Aorta (tissue), 5 donors: ENCODE results near the gene BCL2L11. TPM values are rescaled to one million over a fixed set of nuclear protein-coding genes. Genes with fewer than 3 reads are reported as not detected.

Experiments used
- ATAC-seq: fragments of 200-7000 bp; cut with Tn5 transposase; one replicate; pipeline ENCODE4 v1.9.1; 2022; ENCODE audit warnings: moderate library complexity; ENCODE audit not compliant: low FRiP score
- DNase-seq, 2 donors: peaks; one replicate each; pipeline ENCODE4 v3.0.0-alpha.2; 2020
- H3K27ac ChIP-seq, 2 donors: one replicate each; pipeline ENCODE4 v1.5.1; 2013; ENCODE audit warnings: low read length in 2 of 2, mild to moderate bottlenecking in 2 of 2, moderate library complexity in 2 of 2, control low read depth in 1 of 2, inconsistent platforms in 1 of 2, low read depth in 1 of 2
- H3K27me3 ChIP-seq, 2 donors: one replicate each; pipeline ENCODE4 v1.6.1; 2013; ENCODE audit warnings: control low read depth in 1 of 2, low read length in 1 of 2, mild to moderate bottlenecking in 1 of 2, moderate library complexity in 1 of 2; ENCODE audit not compliant: insufficient read depth in 2 of 2, control insufficient read depth in 1 of 2
- H3K36me3 ChIP-seq, 2 donors: one replicate each; pipeline ENCODE4 v1.6.1; 2013; ENCODE audit warnings: control low read depth in 1 of 2, low read length in 1 of 2, mild to moderate bottlenecking in 1 of 2; ENCODE audit not compliant: insufficient read depth in 2 of 2, control insufficient read depth in 1 of 2
- H3K4me1 ChIP-seq, 2 donors: one replicate each; pipeline ENCODE4 v1.6.1; 2013; ENCODE audit warnings: low read length in 2 of 2, control low read depth in 1 of 2, mild to moderate bottlenecking in 1 of 2, moderate library complexity in 1 of 2; ENCODE audit not compliant: insufficient read depth in 2 of 2, control insufficient read depth in 1 of 2
- H3K4me3 ChIP-seq, 2 donors: one replicate each; pipeline ENCODE4 v1.5.1; 2013; ENCODE audit warnings: low read length in 2 of 2, control low read depth in 1 of 2, mild to moderate bottlenecking in 1 of 2
- H3K9me3 ChIP-seq: one replicate; pipeline ENCODE4 v1.6.1; 2013; ENCODE audit warnings: mild to moderate bottlenecking, low read length; ENCODE audit not compliant: control insufficient read depth
- WGBS, 2 donors: extraction: QIAGEN DNeasy Blood & Tissue Kit; methylation state at CpG; one replicate each; pipeline ENCODE4 v1.1.7; 2013; 5-methylcytosine and 5-hydroxymethylcytosine counted together
- intact Hi-C, 2 donors: fragments of 100-400 bp; cut with DNase I; formaldehyde crosslinking; loops; one replicate each; pipeline versions ENCODE4 v1.14.2 to v1.15.0; 2022
- polyA plus RNA-seq, 2 donors: library from polyadenylated mRNA; stranded (reverse); fragments of 200-250 nt; gene quantifications; one replicate each; pipeline ENCODE4 v1.2.3, GENCODE V29; 2013
- total RNA-seq, 2 donors: library from RNA; stranded (reverse); fragmentation: NEBNext Ultra II Directional; extraction: Animal tissue kit (Norgen Biotek cat#: 25700); gene quantifications; one replicate each; pipeline ENCODE4 v1.2.1, GENCODE V29; 2021
- donor health status: healthy with polysubstance abuse.
- donor health status: Bipolar disorder and iron deficiency.
- donor health status: DM: no; HTN: no; CAD: no.
- donor health status: DM: no; HTN: no; CAD: no.
- donor health status: DM: yes; HTN: yes; CAD: no.

BCL2L11 gene
- total and polyA plus RNA-seq, 4 donors, result 2.8 to 14.2 (median 5.4) TPM

- WGBS, 2 donors, result 89 to 91% methylated on average over 9 of the region's 9 CpGs
- Histone ChIP-seq H3K4me3 (no peak overlapping the region), H3K4me1 (no peaks in the 10 kb centered on the region), H3K36me3 (no peaks in the 10 kb centered on the region), H3K9me3 (no peaks in the 10 kb centered on the region), H3K27ac (no peak overlapping the region), H3K27me3 (no peaks in the 10 kb centered on the region)
- intact Hi-C loops, result no loop called here
- ATAC-seq (no peak), DNase-seq (no peak)
Measured at GRCh38 chr2:111167076-111167862, 46.6 kb downstream of the BCL2L11 start.

DNA sequence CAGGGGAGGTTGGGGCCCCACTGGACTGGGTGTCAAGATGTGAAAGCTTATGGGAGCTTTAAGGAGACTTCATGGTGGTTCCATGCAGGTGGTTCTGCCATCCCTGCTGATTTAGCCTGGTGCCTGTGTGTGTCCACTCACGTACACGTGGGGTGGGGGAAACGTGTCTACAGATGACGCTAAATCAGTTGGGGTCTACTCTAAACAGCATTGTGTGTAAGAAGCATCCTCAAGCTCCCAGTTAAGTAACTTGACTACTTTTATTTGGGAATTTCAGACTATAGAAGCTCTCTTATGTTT lies 47.1 kb downstream of the BCL2L11 start:
- DNase-seq (no peak), ATAC-seq (no peak)
- Histone ChIP-seq H3K27me3 (no peaks in the 10 kb centered on the region), H3K4me1 (no peaks in the 10 kb centered on the region), H3K27ac (no peak overlapping the region), H3K4me3 (no peak overlapping the region), H3K9me3 (no peaks in the 10 kb centered on the region), H3K36me3 (no peaks in the 10 kb centered on the region)
- intact Hi-C loops, result no loop called here
- WGBS, 2 donors, result 88 to 94% methylated on average over 4 of the region's 4 CpGs

- intact Hi-C loops, result no loop called here
Measured at GRCh38 chr2:111168528-111169239, 48.0 kb downstream of the BCL2L11 start.

DNA sequence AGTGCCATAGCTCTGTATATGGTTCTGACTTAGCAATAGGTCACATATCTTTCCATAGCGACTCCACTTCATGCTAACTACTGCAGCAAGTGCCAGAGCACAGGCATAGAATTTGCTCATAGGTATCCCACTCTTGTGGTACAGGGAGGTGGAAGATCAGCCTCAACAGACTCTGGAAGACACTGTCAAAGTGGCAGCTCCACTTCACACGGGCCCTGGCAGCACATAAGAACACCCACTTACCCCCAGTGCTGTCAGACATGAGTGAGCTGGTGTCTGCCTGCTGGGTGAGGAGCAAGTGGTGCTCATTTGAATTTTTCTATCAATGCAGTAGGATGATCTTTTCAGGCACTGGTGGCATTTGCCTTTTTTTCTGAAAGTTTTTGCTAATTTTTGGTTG lies 48.6 kb downstream of the BCL2L11 start:
- no peak overlapping the region for H3K27ac ChIP-seq
- no peak overlapping the region for H3K4me3 ChIP-seq
- no peaks in the 10 kb centered on the region for H3K9me3 ChIP-seq
- no peak for DNase-seq
- ATAC-seq, result no peak
- 75 to 78% methylated on average over 2 of the region's 2 CpGs for WGBS, 2 donors
- no peaks in the 10 kb centered on the region for H3K36me3 ChIP-seq
- intact Hi-C loops, result no loop called here
- H3K4me1 ChIP-seq, result no peaks in the 10 kb centered on the region
- no peaks in the 10 kb centered on the region for H3K27me3 ChIP-seq

More at GRCh38 chr2:111168528-111169239, 48.0 kb downstream of the BCL2L11 start:
- peak; percentile 61 to 83 for DNase-seq
- Histone ChIP-seq H3K27me3 (no peaks in the 10 kb centered on the region), H3K36me3 (no peaks in the 10 kb centered on the region), H3K4me3 (no peak overlapping the region), H3K9me3 (no peaks in the 10 kb centered on the region), H3K27ac (no peak overlapping the region), H3K4me1 (no peaks in the 10 kb centered on the region)
- peak; percentile 69 for ATAC-seq
- WGBS, 2 donors, result 40 to 42% methylated on average over 9 of the region's 9 CpGs

GRCh38 chr2:111169924-111170323 lies 49.2 kb downstream of the BCL2L11 start:
- ATAC-seq, result no peak
- no peaks in the 10 kb centered on the region for H3K27me3 ChIP-seq
- WGBS, 2 donors, result 95 to 96% methylated on average over 3 of the region's 3 CpGs
- intact Hi-C loops, result no loop called here
- H3K27ac ChIP-seq, result no peak overlapping the region
- H3K4me1 ChIP-seq, result no peaks in the 10 kb centered on the region
- no peaks in the 10 kb centered on the region for H3K36me3 ChIP-seq
- no peak overlapping the region for H3K4me3 ChIP-seq
- no peak for DNase-seq
- no peaks in the 10 kb centered on the region for H3K9me3 ChIP-seq

GRCh38 chr2:111171337-111171930 lies 50.7 kb downstream of the BCL2L11 start:
- H3K27ac ChIP-seq, result no peak overlapping the region
- H3K9me3 ChIP-seq, result no peaks in the 10 kb centered on the region
- ATAC-seq, result no peak
- intact Hi-C loops, result no loop called here
- WGBS, 2 donors, result 80 to 82% methylated on average over 10 of the region's 10 CpGs
- no peaks in the 10 kb centered on the region for H3K4me1 ChIP-seq
- DNase-seq, result no peak
- H3K4me3 ChIP-seq, result no peak overlapping the region
- no peaks in the 10 kb centered on the region for H3K27me3 ChIP-seq
- no peaks in the 10 kb centered on the region for H3K36me3 ChIP-seq

DNA sequence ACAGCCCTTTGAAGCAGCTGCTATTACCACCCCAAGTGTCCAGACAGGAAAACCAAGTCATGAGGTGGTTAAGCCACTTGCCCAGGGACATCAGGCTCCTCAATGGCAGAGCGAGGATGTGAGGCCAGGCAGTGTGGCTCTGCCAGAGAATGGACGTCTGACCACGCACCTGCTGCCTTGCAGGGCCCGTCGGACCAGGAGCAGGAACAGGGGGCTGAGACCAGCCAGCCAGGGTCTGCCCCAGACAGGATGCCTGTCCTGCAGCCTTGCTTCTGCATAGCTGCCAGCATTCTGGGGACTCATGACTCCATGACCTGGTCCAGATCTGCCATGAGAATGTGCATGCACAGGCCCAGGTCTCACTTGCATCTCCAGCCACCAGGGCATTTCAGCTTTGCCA lies 52.0 kb downstream of the BCL2L11 start:
- no peaks in the 10 kb centered on the region for H3K36me3 ChIP-seq
- no peak overlapping the region for H3K27ac ChIP-seq
- no peak for ATAC-seq
- intact Hi-C loops, result no loop called here
- H3K9me3 ChIP-seq, result no peaks in the 10 kb centered on the region
- no peak for DNase-seq
- no peaks in the 10 kb centered on the region for H3K27me3 ChIP-seq
- H3K4me1 ChIP-seq, result no peaks in the 10 kb centered on the region
- 95 to 97% methylated on average over 5 of the region's 5 CpGs for WGBS, 2 donors
- H3K4me3 ChIP-seq, result no peak overlapping the region

GRCh38 chr2:111173338-111173737 lies 52.6 kb downstream of the BCL2L11 start:
- H3K4me1 ChIP-seq, result no peaks in the 10 kb centered on the region
- no peak overlapping the region for H3K4me3 ChIP-seq
- intact Hi-C loops, result no loop called here
- no peaks in the 10 kb centered on the region for H3K36me3 ChIP-seq
- H3K27ac ChIP-seq, result no peak overlapping the region
- ATAC-seq (no peak), DNase-seq (no peak)
- 93 to 96% methylated on average over 7 of the region's 7 CpGs for WGBS, 2 donors
- no peaks in the 10 kb centered on the region for H3K27me3 ChIP-seq
- H3K9me3 ChIP-seq, result no peaks in the 10 kb centered on the region

- DNase-seq (no peak), ATAC-seq (no peak)
- no peaks in the 10 kb centered on the region for H3K4me1 ChIP-seq
- WGBS, 2 donors, result 98 to 99% methylated on average over 6 of the region's 6 CpGs
- no peaks in the 10 kb centered on the region for H3K36me3 ChIP-seq
- no peak overlapping the region for H3K4me3 ChIP-seq
- H3K27ac ChIP-seq, result no peak overlapping the region
- H3K9me3 ChIP-seq, result no peaks in the 10 kb centered on the region
- intact Hi-C loops, result no loop called here
- H3K27me3 ChIP-seq, result no peaks in the 10 kb centered on the region
Measured at GRCh38 chr2:111173856-111174255, 53.1 kb downstream of the BCL2L11 start.
